H9 (cell line): ENCODE data around the gene ABCB11. TPM values are rescaled to one million over a fixed set of nuclear protein-coding genes. Genes with fewer than 3 reads are reported as not detected.

Experiments
- DNase-seq: peaks from one replicate; pipeline ENCODE4 v3.0.0-alpha.2; 2017
- H2AFZ ChIP-seq: one replicate; pipeline ENCODE4 v1.6.1; 2013; ENCODE audit warnings: mild to moderate bottlenecking, low read length, control low read depth, moderate library complexity
- H2AK5ac ChIP-seq: 2 replicates; pipeline ENCODE4 v1.6.1; 2013; ENCODE audit warnings: low read length, control low read depth, mixed read lengths; ENCODE audit not compliant: insufficient read length
- H2BK120ac ChIP-seq: one replicate; pipeline ENCODE4 v1.6.1; 2013; ENCODE audit warnings: low read depth, mild to moderate bottlenecking, low read length, control low read depth, inconsistent platforms; ENCODE audit not compliant: poor library complexity, severe bottlenecking
- H2BK12ac ChIP-seq: 2 replicates; pipeline ENCODE4 v1.6.1; 2013; ENCODE audit warnings: low read length, control low read depth, mixed read lengths, low read depth; ENCODE audit not compliant: insufficient read length
- H2BK15ac ChIP-seq: 2 replicates; pipeline ENCODE4 v1.6.1; 2013; ENCODE audit warnings: low read depth, low read length, control low read depth
- H2BK20ac ChIP-seq: one replicate; pipeline ENCODE4 v1.6.1; 2013; ENCODE audit warnings: low read depth, mild to moderate bottlenecking, low read length, control low read depth, inconsistent platforms; ENCODE audit not compliant: poor library complexity, severe bottlenecking
- H2BK5ac ChIP-seq: 2 replicates; pipeline ENCODE4 v1.6.1; 2013; ENCODE audit warnings: low read length, control low read depth, mixed read lengths; ENCODE audit not compliant: insufficient read length
- H3K14ac ChIP-seq: 2 replicates; pipeline ENCODE4 v1.6.1; 2013; ENCODE audit warnings: low read length, control low read depth; ENCODE audit not compliant: insufficient read depth
- H3K18ac ChIP-seq: 2 replicates; pipeline ENCODE4 v1.6.1; 2013; ENCODE audit warnings: low read depth, mild to moderate bottlenecking, mixed read lengths, low read length, control low read depth; ENCODE audit not compliant: insufficient read length
- H3K23ac ChIP-seq: 2 replicates; pipeline ENCODE4 v1.6.1; 2013; ENCODE audit warnings: low read length, control low read depth, mixed read lengths, low read depth; ENCODE audit not compliant: insufficient read length
- H3K23me2 ChIP-seq: 2 replicates; pipeline ENCODE4 v1.6.1; 2013; ENCODE audit warnings: low read depth, mild to moderate bottlenecking, mixed read lengths, low read length, control low read depth; ENCODE audit not compliant: insufficient read length, poor library complexity, severe bottlenecking
- H3K27ac ChIP-seq: 2 replicates; pipeline ENCODE4 v1.5.1; 2013; ENCODE audit warnings: low read length, control low read depth, mixed read lengths, low read depth; ENCODE audit not compliant: insufficient read length
- H3K27me3 ChIP-seq: 2 replicates; pipeline ENCODE4 v1.6.1; 2013; ENCODE audit warnings: low read length, control low read depth, inconsistent platforms; ENCODE audit not compliant: insufficient read depth
- H3K4ac ChIP-seq: 2 replicates; pipeline ENCODE4 v1.6.1; 2013; ENCODE audit warnings: low read depth, mild to moderate bottlenecking, control low read depth, inconsistent platforms, low read length, moderate library complexity
- H3K4me1 ChIP-seq: 2 replicates; pipeline ENCODE4 v1.6.1; 2013; ENCODE audit warnings: low read length, control low read depth, inconsistent platforms; ENCODE audit not compliant: insufficient read depth
- H3K4me2 ChIP-seq: 2 replicates; pipeline ENCODE4 v1.6.1; 2013; ENCODE audit warnings: low read length, control low read depth, mixed read lengths; ENCODE audit not compliant: insufficient read length, insufficient read depth
- H3K56ac ChIP-seq: 2 replicates; pipeline ENCODE4 v1.6.1; 2013; ENCODE audit warnings: low read depth, mild to moderate bottlenecking, mixed read lengths, low read length, control low read depth; ENCODE audit not compliant: insufficient read length
- H3K79me1 ChIP-seq: 2 replicates; pipeline ENCODE4 v1.6.1; 2013; ENCODE audit warnings: low read depth, mild to moderate bottlenecking, moderate library complexity, low read length, control low read depth, inconsistent platforms; ENCODE audit not compliant: insufficient read depth, poor library complexity, severe bottlenecking
- H3K79me2 ChIP-seq: 2 replicates; pipeline ENCODE4 v1.6.1; 2013; ENCODE audit warnings: low read length, control low read depth, inconsistent platforms; ENCODE audit not compliant: insufficient read depth
- H3K9ac ChIP-seq: 2 replicates; pipeline ENCODE4 v1.6.1; 2013; ENCODE audit warnings: low read length, control low read depth, mixed read lengths; ENCODE audit not compliant: insufficient read length; ENCODE audit errors: extremely low read depth
- H3K9me3 ChIP-seq: one replicate; pipeline ENCODE4 v1.6.1; 2013; ENCODE audit warnings: low read depth, low read length, inconsistent platforms; ENCODE audit not compliant: control insufficient read depth
- H3T11ph ChIP-seq: one replicate; pipeline ENCODE4 v1.6.1; 2013; ENCODE audit warnings: mild to moderate bottlenecking, low read length, control low read depth, inconsistent platforms
- H4K20me1 ChIP-seq: one replicate; pipeline ENCODE4 v1.6.1; 2013; ENCODE audit not compliant: control insufficient read depth, insufficient read length, insufficient read depth
- H4K5ac ChIP-seq: 2 replicates; pipeline ENCODE4 v1.6.1; 2013; ENCODE audit warnings: low read depth, mild to moderate bottlenecking, mixed read lengths, low read length, control low read depth; ENCODE audit not compliant: insufficient read length
- H4K8ac ChIP-seq: replicated peaks from 2 replicates; pipeline ENCODE4 v1.6.1; 2013; ENCODE audit warnings: low read length, control low read depth, mixed read lengths, low read depth; ENCODE audit not compliant: insufficient read length
- H4K91ac ChIP-seq: 2 replicates; pipeline ENCODE4 v1.6.1; 2013; ENCODE audit warnings: low read depth, mild to moderate bottlenecking, moderate library complexity, mixed read lengths, low read length, control low read depth; ENCODE audit not compliant: insufficient read length
- H3K27ac Mint-ChIP-seq, 3 experiments: 2 replicates in 2 of 3; 3 replicates in 1 of 3; pipeline ENCODE4 v1.8.0; 2020 to 2021; ENCODE audit warnings: mixed read lengths in 3 of 3, mild to moderate bottlenecking in 1 of 3, moderate library complexity in 1 of 3
- H3K27me3 Mint-ChIP-seq: 2 replicates; pipeline ENCODE4 v1.8.0; 2021; ENCODE audit warnings: low read depth, mild to moderate bottlenecking, moderate library complexity, mixed read lengths
- H3K36me3 Mint-ChIP-seq, 3 experiments: 2 replicates in 2 of 3; 3 replicates in 1 of 3; pipeline ENCODE4 v1.8.0; 2020 to 2021; ENCODE audit warnings: low read depth in 3 of 3, mixed read lengths in 3 of 3; ENCODE audit not compliant: insufficient read depth in 1 of 3
- H3K4me1 Mint-ChIP-seq, 2 experiments: 2 replicates each; pipeline ENCODE4 v1.8.0; 2020; ENCODE audit warnings: mixed read lengths in 2 of 2
- H3K4me3 Mint-ChIP-seq, 2 experiments: 2 replicates in 1 of 2; 3 replicates in 1 of 2; pipeline ENCODE4 v1.8.0; 2020 to 2021; ENCODE audit warnings: mild to moderate bottlenecking in 2 of 2, mixed read lengths in 2 of 2, moderate library complexity in 1 of 2
- H3K9me3 Mint-ChIP-seq, 2 experiments: 2 replicates in 1 of 2; 3 replicates in 1 of 2; pipeline ENCODE4 v1.8.0; 2020; ENCODE audit warnings: mild to moderate bottlenecking in 2 of 2, mixed read lengths in 2 of 2, moderate library complexity in 1 of 2
- WGBS: extraction: QIAGEN DNeasy Blood & Tissue Kit; methylation state at CpG from one replicate; pipeline ENCODE4 v1.1.7; 2013; ENCODE audit warnings: missing lambda C conversion rate, low lambda C conversion rate, mixed read lengths; ENCODE audit not compliant: insufficient read length; ENCODE audit errors: extremely low coverage; 5-methylcytosine and 5-hydroxymethylcytosine counted together
- total RNA-seq: library from RNA; stranded (reverse); gene quantifications from 2 replicates; pipeline ENCODE4 v1.2.1, GENCODE V29; 2021
- TF ChIP-seq, protein P1 (sequence below): fragments of 200-600 bp; sonication (generic); conservative IDR thresholded peaks from 3 replicates; pipeline ENCODE4 v1.8.0; 2021; ENCODE audit warnings: antibody characterized with exemption, mild to moderate bottlenecking

The ABCB11 gene
- total RNA-seq, 1 experiment from 2014 or later, result not detected

GRCh38 chr2:168956392-168956791 is 74.7 kb downstream of the ABCB11 start:
- no peak overlapping the region for H2BK15ac ChIP-seq
- H3K14ac ChIP-seq, result no peak overlapping the region
- H3K9ac ChIP-seq, result no peak overlapping the region
- Mint-ChIP-seq H3K9me3 (peaks cover 9 to 10% of the 10 kb centered on the region in 2 experiments; a peak in 3 of 5 replicates), H3K27me3 (peaks cover 2% of the 10 kb centered on the region), H3K36me3 (peaks cover 0 to 11% (median 0%) of the 10 kb centered on the region in 3 experiments; a peak in 1 of 7 replicates), H3K27ac (no peak overlapping the region), H3K4me1 (0 out of 4 replicates have a peak, but pooled peaks cover 0 to 2% of the 10 kb centered on the region in 2 experiments), H3K4me3 (no peak overlapping the region)
- no peak for DNase-seq
- H3K4ac ChIP-seq, result no peak overlapping the region
- H4K5ac ChIP-seq, result no peak overlapping the region
- no peak overlapping the region for H2BK120ac ChIP-seq
- TF ChIP-seq, protein P1, sequence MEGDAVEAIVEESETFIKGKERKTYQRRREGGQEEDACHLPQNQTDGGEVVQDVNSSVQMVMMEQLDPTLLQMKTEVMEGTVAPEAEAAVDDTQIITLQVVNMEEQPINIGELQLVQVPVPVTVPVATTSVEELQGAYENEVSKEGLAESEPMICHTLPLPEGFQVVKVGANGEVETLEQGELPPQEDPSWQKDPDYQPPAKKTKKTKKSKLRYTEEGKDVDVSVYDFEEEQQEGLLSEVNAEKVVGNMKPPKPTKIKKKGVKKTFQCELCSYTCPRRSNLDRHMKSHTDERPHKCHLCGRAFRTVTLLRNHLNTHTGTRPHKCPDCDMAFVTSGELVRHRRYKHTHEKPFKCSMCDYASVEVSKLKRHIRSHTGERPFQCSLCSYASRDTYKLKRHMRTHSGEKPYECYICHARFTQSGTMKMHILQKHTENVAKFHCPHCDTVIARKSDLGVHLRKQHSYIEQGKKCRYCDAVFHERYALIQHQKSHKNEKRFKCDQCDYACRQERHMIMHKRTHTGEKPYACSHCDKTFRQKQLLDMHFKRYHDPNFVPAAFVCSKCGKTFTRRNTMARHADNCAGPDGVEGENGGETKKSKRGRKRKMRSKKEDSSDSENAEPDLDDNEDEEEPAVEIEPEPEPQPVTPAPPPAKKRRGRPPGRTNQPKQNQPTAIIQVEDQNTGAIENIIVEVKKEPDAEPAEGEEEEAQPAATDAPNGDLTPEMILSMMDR, result no peak
- H3T11ph ChIP-seq, result no peak overlapping the region
- no peak overlapping the region for H3K56ac ChIP-seq
- no peak overlapping the region for H3K4me2 ChIP-seq
- no peak overlapping the region for H2BK20ac ChIP-seq
- no peaks in the 10 kb centered on the region for H3K4me1 ChIP-seq
- no peak overlapping the region for H3K23ac ChIP-seq
- no peak overlapping the region for H2BK12ac ChIP-seq
- H3K18ac ChIP-seq, result no peak overlapping the region
- H3K27ac ChIP-seq, result no peak overlapping the region
- no peaks in the 10 kb centered on the region for H3K23me2 ChIP-seq
- no peaks in the 10 kb centered on the region for H3K79me1 ChIP-seq
- WGBS, result no CpG with 5 or more reads among the region's 2 CpGs
- H2AFZ ChIP-seq, result no peak overlapping the region
- H4K20me1 ChIP-seq, result no peaks in the 10 kb centered on the region
- no peak overlapping the region for H2BK5ac ChIP-seq
- H4K91ac ChIP-seq, result no peak overlapping the region
- no peaks in the 10 kb centered on the region for H3K9me3 ChIP-seq
- no peak overlapping the region for H4K8ac ChIP-seq
- no peak overlapping the region for H2AK5ac ChIP-seq
- H3K79me2 ChIP-seq, result no peaks in the 10 kb centered on the region
- no peaks in the 10 kb centered on the region for H3K27me3 ChIP-seq
